Testis (tissue), 2 donors: Measurements from ENCODE around the gene TXNRD2.

Experiments
- CTCF ChIP-seq, 3 experiments: fragments of 450-650 bp in 2 of 3; fragments of 200-600 bp in 1 of 3; sonication (generic) in 1 of 3; IDR thresholded peaks; one replicate each; pipeline ENCODE4 v1.5.1; 2016 to 2019; ENCODE audit warnings: antibody characterized with exemption in 3 of 3, mild to moderate bottlenecking in 2 of 3, moderate library complexity in 1 of 3
- POLR2A ChIP-seq: fragments of 450-650 bp; IDR thresholded peaks from one replicate; pipeline ENCODE4 v1.6.1; 2017; ENCODE audit warnings: antibody characterized with exemption, mild to moderate bottlenecking, moderate library complexity

GRCh38 chr22:19983741-19984140, 42.1 kb upstream of the TXNRD2 start:
- TF ChIP-seq POLR2A: no peak
- no peak for TF ChIP-seq CTCF (IDR thresholded peaks at IDR 0.05)
